22Rv1 (cell line): Measurements from ENCODE around the gene CILP.

ENCODE experiments used
- CTCF ChIP-seq: fragments of 450-650 bp; IDR thresholded peaks from 2 replicates; pipeline ENCODE4 v1.5.1; 2017; ENCODE audit warnings: mild to moderate bottlenecking
- ZFX ChIP-seq: fragments of 450-650 bp; IDR thresholded peaks from 2 replicates; pipeline ENCODE4 v1.6.1; 2017; ENCODE audit warnings: antibody characterized with exemption, borderline replicate concordance

GRCh38 chr15:65204236-65204930, 6.9 kb downstream of the CILP start:
- TF ChIP-seq CTCF: no peak
- no peak for TF ChIP-seq ZFX
